ENCODE data around the gene RASGEF1B.

RASGEF1B gene

GRCh38 chr4:81468678-81469077, 3.0 kb downstream of the RASGEF1B start:
- no peak for TF ChIP-seq JUND (IDR thresholded peaks at IDR 0.05; ENCODE audit: low read depth)

GRCh38 chr4:81467672-81467964, 4.1 kb downstream of the RASGEF1B start:
- no peak for DNase-seq (ENCODE audit: low read depth in 1 of 2, low spot score in 1 of 2)
- no peak for TF ChIP-seq JUND (IDR thresholded peaks at IDR 0.05; ENCODE audit: low read depth)
- in situ Hi-C loops (cut with HindIII; ENCODE audit: low pct_unique_long_range_greater_than_20kb, low sequenced_read_pairs) = no loop called here

More at GRCh38 chr4:81468678-81469077, 3.0 kb downstream of the RASGEF1B start:
- in situ Hi-C loops (cut with HindIII; ENCODE audit: low pct_unique_long_range_greater_than_20kb, low sequenced_read_pairs) = no loop called here
- no peak for DNase-seq (ENCODE audit: low read depth in 1 of 2, low spot score in 1 of 2)

DNA sequence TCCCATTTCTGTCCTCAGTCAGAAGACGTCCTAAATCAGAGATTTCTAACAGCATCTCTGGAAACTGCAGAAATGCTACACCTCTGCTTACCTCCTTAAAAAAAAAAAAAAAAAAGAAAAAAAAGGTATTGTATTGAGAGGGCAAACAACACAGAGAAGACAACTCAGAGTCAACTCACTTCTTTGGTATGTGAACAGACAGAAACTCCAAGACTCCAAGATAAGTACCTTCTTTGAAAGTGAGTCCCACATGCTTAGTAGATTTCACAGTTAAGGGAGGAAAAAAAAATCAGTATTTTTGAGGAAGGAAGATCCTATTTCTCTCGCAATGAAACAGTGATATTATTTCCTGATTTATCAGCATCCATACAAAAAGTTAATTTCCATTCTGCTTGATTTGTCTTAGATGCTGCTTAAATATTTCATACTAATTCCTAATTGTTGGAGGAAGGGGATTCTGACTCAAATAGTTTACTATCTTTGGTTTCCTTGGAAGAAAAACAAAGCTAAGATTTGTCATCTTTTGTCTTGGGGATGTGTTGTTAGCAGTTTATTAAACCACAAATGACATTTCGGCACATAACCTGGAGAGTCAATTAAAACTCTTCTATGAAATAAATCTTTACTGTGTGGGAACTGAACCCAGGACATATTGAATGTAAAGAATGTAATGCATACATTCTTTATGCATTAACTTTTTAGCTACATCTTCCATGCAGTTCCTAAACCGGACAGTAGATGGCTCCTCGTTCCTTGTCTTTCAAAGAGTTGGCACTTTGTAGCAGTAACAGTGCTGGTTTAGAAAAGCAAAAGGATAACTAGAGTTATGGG, 4.7 kb downstream of the RASGEF1B start:
- no peak for TF ChIP-seq JUND (IDR thresholded peaks at IDR 0.05; ENCODE audit: low read depth)
- in situ Hi-C loops (cut with HindIII; ENCODE audit: low pct_unique_long_range_greater_than_20kb, low sequenced_read_pairs) = no loop called here
- DNase-seq (ENCODE audit: low read depth in 1 of 2, low spot score in 1 of 2) = peak in 1 of 2 experiments; percentile 82

GRCh38 chr4:81465406-81466340, 6.0 kb downstream of the RASGEF1B start:
- TF ChIP-seq JUND (IDR thresholded peaks at IDR 0.05; ENCODE audit: low read depth) = no peak
- DNase-seq (ENCODE audit: low read depth in 1 of 2, low spot score in 1 of 2) = no peak
- in situ Hi-C loops (cut with HindIII; ENCODE audit: low pct_unique_long_range_greater_than_20kb, low sequenced_read_pairs) = no loop called here

GRCh38 chr4:81460834-81461233, 10.9 kb downstream of the RASGEF1B start:
- no peak for TF ChIP-seq JUND (IDR thresholded peaks at IDR 0.05; ENCODE audit: low read depth)
- in situ Hi-C loops (cut with HindIII; ENCODE audit: low pct_unique_long_range_greater_than_20kb, low sequenced_read_pairs) = no loop called here
- no peak for DNase-seq (ENCODE audit: low read depth in 1 of 2, low spot score in 1 of 2)

GRCh38 chr4:81460191-81460701, 11.5 kb downstream of the RASGEF1B start:
- in situ Hi-C loops (cut with HindIII; ENCODE audit: low pct_unique_long_range_greater_than_20kb, low sequenced_read_pairs) = no loop called here
- no peak for TF ChIP-seq JUND (IDR thresholded peaks at IDR 0.05; ENCODE audit: low read depth)
- DNase-seq (ENCODE audit: low read depth in 1 of 2, low spot score in 1 of 2) = no peak

DNA sequence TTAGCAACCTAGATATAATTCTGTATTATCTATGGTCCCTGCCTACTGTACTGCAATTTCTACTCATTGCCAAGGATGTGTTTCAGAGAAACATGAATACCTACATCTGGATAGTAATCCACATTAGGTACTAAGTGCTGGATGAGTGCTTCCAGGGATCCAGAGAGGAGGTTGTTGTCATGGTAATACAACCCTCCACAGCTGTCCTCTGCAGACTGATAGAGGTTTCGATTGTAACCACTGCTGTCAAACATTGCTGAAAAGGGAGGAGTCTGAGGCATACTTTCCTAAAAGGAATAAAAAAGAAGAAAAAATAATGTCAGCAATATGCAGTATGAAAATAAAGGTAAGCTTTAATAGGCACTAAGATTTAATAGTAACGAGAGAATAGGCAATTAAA, 12.5 kb downstream of the RASGEF1B start:
- in situ Hi-C loops (cut with HindIII; ENCODE audit: low pct_unique_long_range_greater_than_20kb, low sequenced_read_pairs) = no loop called here
- no peak for TF ChIP-seq JUND (IDR thresholded peaks at IDR 0.05; ENCODE audit: low read depth)
- no peak for DNase-seq (ENCODE audit: low read depth in 1 of 2, low spot score in 1 of 2)

DNA sequence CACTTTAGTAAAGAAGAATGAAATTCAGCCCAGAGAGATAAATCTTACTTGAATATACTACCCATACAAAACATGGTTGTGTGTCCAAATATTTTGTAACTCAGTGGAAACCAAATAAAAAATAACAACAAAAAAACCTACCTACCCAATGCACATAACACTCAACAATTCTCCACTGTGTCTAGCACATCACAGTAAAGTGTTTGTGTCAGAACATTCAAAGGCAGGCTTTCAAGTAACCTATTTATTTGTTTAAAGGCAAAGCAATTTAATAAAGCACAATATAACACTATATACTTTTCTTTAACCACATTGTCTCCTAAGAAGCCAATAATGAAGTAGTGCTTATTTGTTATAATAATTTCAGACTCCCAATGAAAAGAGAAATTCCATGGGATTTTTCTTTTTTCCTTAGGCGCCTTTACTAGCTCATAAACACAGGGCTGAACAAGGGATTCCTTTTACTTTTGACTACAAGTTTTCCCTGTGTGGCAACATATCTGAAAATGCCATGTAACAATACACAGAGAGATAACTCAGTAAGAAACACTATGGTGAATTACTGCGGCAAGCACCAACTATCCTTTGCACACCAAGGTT, 13.7 kb downstream of the RASGEF1B start:
- TF ChIP-seq JUND (IDR thresholded peaks at IDR 0.05; ENCODE audit: low read depth) = no peak
- DNase-seq (ENCODE audit: low read depth in 1 of 2, low spot score in 1 of 2) = no peak
- in situ Hi-C loops (cut with HindIII; ENCODE audit: low pct_unique_long_range_greater_than_20kb, low sequenced_read_pairs) = no loop called here

- no peak for DNase-seq (ENCODE audit: low read depth in 1 of 2, low spot score in 1 of 2)
- TF ChIP-seq JUND (IDR thresholded peaks at IDR 0.05; ENCODE audit: low read depth) = no peak
- in situ Hi-C loops (cut with HindIII; ENCODE audit: low pct_unique_long_range_greater_than_20kb, low sequenced_read_pairs) = no loop called here
Observed at GRCh38 chr4:81457345-81457744, 14.4 kb downstream of the RASGEF1B start.

DNA sequence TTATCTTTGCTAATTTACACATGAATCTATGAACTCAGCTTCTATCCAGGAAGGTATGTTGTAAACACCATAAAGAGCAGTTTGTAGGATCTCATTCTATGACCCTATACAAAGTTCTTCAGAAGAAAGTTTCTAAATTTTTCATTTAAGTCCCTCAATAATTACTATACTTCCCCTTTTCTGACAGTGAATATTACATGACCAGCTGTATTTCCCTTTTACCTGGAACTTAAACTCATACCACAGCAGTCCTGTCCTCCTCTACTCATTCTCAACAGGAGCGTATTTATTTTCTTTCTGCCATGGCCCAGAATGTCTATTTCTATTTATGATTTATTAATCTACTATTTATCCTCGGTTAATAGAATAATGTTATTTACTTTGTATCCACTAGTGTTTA, 15.8 kb downstream of the RASGEF1B start:
- TF ChIP-seq JUND (IDR thresholded peaks at IDR 0.05; ENCODE audit: low read depth) = no peak
- DNase-seq (ENCODE audit: low read depth in 1 of 2, low spot score in 1 of 2) = no peak
- in situ Hi-C loops (cut with HindIII; ENCODE audit: low pct_unique_long_range_greater_than_20kb, low sequenced_read_pairs) = no loop called here

DNA sequence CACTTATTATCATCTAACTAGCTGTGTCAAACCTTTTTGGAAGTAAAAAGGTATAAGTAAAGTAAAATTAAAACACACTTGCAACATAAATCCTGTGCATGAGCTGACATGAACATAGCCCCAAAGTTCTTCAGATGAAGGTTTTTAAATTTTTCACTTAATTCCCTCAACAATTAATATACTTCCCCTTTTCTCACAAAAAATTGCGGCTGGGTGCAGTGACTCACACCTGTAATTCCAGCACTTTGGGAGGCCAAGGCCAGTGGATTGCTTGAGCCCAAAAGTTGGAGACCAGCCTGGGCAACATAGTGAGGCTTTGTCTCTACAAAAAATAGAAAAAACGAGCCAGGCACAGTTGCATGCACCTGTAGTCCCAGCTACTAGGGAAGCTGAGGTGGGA, 16.8 kb downstream of the RASGEF1B start:
- DNase-seq (ENCODE audit: low read depth in 1 of 2, low spot score in 1 of 2) = no peak
- no peak for TF ChIP-seq JUND (IDR thresholded peaks at IDR 0.05; ENCODE audit: low read depth)
- in situ Hi-C loops (cut with HindIII; ENCODE audit: low pct_unique_long_range_greater_than_20kb, low sequenced_read_pairs) = no loop called here

- in situ Hi-C loops (cut with HindIII; ENCODE audit: low pct_unique_long_range_greater_than_20kb, low sequenced_read_pairs) = no loop called here
- TF ChIP-seq JUND (IDR thresholded peaks at IDR 0.05; ENCODE audit: low read depth) = no peak
- DNase-seq (ENCODE audit: low read depth in 1 of 2, low spot score in 1 of 2) = no peak
Observed at GRCh38 chr4:81454499-81454898, 17.2 kb downstream of the RASGEF1B start.
